ENCODE results near the gene CELA1.

The CELA1 gene

DNA sequence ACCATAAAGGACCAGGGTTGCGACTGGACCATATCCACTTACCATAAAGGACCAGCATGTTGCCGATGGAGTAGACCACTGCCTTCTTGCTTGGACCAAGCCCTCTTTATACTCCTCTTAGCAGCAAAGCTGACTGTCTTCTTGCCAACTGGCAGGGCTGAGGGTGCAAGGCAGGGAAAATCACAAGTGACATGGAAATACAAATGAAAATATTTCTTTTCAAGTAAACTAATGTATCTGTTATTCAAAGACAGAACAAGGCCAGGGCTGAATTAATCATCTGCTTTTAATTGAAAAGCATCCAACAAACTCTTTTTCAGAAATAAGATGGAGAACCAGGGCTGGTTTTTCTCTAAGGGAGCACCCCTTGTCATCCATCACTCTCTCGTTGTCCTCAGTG, at the start of gene CELA1:
CELA1 (minus strand) TSS at position 99 of the 400 bp plus-strand sequence; CDS start at position 58, 41 bp downstream.
- DNase-seq = no peak

DNA sequence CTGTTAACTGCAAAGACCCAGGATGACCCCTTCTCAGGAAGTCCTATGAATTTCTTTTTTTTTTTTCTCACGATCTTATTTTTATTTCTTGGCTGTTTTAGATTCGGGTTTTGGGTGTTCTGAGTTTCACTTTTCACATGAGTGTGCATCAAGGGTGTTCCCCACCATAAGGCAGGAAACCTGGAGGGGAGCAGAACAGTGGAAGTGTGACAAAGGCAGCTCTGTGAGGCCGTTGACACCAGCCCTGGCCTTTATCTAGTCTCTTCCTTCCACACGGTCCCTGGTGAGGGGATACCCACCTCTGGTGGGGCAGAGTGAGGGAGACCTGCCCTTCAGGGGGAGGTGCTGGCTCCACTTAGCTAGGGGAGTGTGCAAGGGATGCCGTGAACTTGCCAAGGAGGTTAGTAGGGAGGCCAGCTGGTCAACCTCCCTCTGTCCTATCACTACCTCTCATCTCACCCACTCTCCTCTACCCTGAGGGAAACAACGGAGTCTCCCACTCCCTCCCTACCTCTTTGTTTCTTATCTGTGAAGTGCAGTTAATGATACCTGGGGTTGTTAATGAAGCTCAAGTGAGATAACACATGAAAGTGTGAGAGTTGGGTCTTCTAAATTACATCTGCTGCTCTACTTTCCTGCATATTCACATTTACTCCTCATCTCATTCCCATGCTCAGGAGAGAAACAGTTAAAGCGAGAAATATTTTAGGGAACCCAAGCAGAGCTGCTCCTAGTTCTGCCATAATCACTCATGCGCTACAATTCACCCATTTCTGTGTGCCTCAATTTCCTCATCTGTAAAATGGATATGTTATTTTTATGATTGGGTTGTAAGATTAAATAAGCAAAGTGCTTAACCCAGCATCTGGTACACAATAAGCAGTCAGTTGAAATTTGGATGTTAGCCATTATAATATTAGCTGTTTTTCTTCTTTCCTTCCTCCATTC, 49.1 kb upstream of the CELA1 start:
- peak; percentile 48 to 52 for DNase-seq

DNA sequence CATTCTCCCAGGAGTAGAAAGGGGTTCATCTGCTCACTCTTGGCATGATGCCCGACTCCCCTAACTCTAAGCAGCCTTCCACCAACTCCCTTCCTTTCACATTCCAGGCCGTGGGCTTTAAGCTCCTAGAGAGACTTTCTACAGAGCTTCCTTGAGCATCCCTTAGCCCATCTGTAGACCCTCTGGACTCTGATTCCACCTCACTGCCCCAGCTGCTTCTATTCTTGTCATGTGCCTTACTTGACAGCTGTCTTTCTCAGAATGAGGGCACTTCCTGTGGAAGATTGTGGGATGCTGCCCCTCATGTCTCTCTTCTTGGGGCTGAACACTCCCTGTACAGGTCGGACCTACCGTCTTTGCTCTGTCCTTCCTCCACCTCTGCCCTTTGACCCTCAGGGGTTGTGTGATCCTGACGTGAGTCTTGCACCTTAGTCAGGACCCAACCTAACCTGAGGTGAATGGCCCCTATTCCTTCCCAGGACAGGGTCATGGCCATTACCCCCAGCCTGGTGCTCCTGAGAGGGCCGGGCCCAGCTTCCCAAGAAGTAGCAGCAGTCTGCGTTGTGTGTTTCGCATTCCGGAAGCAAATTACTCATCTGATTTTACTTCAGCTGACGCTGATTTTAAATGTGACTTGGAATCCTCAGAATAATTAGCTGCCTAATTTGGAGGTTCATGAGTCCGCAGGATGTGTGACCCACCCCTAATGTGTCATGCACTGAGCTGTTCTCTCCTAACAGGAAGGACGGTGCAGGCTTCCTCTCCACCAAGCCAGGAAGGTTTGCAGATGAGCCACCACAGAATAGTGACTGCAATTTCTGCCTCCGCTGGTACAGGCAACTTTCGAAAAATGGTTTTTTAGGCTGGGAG, 47.4 kb upstream of the CELA1 start:
- DNase-seq = peak; percentile 58 to 65

DNA sequence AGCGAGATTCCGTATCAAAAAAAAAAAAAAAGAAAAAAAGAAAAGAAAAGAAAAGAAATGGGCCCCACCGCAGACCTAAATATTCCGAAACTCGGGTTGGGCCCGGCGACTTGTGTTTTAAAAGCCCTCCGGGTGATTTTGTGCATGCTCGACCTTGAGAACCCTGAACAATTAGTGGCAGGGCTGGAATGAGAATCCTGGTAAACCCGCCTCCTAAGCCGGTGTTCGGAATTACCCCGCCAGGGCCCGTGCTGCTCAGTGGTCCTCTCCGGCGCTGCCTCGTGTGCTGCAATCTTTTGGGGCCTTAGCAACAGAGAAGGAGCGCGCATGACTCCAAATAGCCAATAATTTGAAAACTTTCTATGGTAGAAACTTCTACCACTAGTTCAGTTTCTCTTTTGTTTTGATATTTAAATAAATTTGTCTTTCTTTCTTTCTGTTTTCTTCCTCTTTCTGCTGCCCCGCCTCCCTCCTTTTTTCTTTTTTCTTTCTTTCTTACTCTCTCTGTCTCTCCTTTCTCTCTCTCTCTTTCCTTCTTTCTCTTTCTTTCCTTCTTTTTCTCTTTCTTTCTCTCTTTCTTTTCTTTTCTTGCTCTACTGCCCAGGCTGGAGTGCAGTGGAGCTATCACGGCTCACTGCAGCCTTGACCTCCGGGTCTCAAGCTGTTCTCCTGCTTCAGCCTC, 46.2 kb upstream of the CELA1 start:
- DNase-seq = peak; percentile 40 to 52

DNA sequence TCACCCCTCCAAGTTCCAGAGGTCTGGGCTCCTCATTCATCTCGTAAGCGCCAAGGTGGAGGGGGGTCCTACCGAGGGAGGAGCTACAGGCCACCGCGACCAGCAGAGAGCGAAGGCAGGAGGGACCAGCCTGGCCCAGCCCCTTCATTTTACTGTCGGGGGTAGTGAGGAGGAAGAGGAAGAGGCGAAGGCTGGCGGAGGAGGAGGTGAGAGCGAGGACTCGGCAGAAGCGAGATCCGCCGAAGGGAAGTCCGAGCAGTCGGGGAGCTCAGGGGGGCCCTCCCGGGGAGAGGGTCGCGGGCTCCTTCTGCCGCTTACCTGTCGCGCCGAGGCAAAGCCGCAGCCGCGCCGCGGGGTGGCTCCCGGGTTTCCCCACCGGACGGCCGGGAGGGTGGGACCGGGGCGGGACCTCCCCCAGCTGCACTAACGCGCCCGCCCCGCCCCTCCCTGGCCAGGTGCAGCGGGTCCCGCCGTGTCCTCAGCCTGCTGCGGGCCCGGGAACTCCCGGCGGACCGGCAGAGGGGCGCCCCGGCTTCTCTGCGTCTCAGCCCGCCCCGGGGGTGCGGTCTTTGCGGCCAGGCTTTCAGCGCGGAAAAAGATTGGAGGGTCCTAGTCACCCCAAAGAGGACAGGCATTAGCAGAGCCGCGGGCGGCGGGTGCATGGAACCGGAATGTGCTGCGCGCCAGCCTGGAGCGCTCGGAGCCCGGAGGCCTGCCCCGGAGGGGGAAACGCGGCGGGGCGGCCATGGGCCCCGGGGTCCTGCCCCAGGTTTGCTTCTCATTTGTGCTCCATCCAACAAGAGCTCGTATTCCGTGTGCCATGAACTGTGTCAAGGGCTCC, 45.0 kb upstream of the CELA1 start, which contains the start of gene GALNT6:
GALNT6 (minus strand) TSS at position 124 of the 841 bp plus-strand sequence. CDS start 11,625 bp downstream, outside the sequence.
- DNase-seq = peak; percentile 76 to 82

DNA sequence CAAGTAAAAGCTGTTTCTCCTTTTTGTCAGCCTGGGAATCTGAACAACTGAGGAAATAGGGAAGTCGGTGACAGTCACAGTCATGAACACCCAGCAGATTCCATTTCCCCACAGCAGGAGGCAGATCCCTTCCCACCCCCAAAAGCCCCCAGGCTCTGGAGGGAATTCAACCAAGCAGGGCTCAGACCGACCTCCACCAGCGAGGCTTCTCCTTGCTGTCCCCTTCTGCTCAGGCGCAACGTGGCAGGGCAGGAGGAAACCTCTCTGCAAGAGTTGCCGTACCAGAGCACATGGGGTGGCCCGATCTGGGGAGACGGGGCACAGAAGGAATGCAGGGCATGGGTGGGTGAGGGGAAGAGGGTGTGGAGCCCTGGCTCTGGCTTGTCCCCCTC, 44.4 kb upstream of the CELA1 start:
- peak; percentile 47 to 56 for DNase-seq

DNA sequence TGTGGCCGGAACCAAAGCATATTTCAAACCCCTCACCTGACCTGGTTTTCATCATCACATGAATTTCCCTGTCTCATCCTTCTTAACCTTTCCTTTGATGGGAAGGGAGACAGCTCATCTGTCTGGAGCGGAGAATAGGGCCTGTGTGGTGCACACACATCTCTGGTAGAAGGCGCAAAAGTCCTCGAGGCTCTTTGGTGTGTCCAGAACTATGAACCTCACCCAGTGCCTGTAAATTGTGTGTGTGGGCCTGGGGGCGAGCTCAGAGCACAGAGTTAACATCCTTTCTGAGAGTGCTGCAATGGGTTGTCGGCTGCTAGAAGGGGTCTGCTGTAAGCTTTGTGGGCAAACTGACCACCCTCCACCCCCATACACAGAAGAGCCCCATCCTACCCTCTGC, 44.0 kb upstream of the CELA1 start:
- DNase-seq = no peak

DNA sequence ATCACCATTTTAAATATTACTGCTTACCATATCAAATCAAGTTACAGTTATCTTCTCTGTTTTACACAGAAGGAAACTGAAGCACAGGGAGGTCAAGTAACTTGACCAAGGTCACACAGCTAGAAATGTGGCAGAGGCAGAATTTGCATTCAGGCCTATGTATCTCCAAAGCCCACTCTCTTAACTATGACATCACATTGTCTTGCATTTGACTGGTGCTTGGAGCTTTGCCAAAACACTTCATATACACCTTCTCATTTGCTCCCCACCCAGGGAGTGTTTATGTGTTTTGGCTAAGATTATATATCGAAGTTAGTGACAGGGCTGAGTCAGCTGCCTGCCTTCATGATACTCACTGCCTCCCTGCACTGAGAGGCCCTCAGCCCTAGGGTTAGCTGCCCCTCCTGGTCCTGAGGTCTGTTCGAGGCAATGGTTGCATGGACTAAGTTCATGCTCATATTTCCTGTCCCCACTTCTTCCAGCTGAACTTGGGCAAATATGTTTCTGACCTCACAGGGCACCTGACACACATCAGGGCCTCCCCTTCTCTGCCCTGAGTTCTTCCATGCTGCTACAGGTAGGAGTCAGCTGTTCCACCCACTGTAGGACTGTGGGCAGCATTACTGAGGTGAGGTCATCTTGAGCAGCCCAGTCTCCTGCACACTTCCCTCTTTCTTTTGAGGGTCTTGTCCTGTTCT, 43.0 kb upstream of the CELA1 start:
- DNase-seq = peak; percentile 37 to 43

DNA sequence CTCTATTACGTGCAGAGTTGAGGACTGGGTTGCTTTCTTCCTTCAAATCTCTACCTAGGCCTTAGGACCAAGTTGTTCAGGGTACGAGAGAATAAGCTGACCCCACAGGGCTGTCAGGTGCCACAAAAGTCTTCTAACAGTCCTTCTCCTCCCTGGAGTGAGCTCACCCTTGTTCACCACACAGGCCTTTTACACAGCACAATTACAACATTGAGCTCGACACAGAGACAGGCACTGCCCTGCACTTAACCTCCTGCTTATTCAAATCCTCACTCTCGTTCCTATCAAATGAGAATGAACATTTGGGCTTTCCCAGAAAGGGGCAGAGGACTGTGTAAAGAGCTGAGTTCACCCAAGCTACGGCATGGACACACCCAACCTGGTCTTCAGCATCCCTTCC, 42.4 kb upstream of the CELA1 start:
- DNase-seq = no peak

DNA sequence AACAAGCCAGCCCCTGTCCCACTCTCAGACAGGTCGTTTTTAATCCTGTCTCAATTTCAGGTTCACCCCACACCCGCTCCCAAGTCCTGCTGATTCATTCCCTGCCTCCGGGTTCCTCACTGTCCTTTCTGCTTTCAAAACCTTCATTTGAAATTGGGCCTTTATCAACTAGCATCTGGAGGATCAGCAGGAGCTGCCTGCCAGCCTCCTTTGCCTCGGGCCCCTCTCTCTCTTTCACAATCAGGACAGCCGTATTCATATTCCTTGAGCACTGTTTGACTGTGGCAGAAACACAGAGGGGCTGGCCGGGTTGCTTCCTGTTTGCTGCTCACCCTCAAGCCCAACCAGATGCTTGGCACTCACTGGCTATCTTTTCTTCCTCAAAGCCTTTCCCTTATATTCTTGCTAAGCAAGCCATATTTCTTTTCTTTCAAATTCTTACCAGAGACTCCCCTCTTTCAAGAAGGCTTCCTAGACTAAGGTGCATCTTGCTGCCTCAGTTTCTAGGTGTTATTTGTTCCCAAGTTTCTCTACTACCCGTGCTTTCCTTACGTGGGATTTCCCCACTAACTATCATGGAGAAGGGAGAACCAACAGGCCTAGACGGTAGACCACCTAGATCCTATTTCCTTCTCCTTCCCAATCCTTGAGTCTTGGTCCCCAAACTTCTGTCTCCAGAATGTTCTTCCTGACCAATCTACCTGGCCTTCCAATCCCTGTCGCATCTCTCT, 41.8 kb upstream of the CELA1 start:
- no peak for DNase-seq

DNA sequence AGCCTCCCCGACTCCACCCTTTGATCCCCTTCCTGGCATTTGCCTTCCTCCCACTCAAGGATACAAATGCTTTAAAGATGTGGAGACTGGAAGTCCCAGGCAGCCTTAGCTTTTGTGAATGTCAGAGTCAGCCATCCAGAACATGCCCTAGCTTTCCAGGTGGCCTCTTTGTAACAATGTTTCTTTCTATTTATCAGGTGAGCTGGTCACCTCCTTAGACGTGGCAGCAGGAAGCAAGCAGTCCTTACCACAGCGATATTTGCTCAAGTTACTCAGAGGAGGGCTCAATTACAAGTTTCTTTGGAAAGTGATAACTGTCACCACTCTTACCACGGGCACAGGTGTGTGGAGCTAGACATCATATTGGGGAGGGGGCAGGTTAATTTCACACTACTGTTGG, 39.9 kb upstream of the CELA1 start:
- DNase-seq = no peak

DNA sequence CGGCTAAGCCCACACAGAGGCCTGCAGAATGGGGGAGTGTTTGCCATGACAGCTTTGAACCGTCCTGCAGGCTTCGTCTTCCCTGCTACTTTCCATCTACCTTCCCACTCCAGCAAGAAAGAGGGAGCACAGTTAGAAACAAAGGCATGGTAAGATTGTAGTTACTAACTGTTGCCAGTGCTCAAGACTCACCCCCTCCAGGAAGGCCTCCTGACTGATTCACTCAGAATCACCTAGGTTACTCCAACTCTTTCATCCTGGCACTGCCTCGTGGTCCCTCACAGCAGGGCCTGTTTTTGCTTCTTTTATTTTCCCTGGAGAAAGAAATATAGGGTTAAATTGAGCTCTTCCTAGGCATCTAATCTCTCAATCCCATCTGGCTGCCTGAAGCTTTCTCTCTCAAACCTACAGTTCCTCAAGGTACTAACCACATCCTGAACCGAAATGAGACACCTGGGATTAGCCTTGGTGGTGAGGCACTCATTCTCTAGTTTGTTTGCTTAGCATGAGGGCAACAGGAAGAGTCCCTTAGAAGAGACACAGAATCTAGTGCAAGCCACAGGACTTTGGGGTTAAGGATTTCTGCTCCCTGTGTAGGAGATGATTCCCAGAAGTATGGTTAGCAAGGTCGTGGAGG, 36.9 kb upstream of the CELA1 start:
- no peak for DNase-seq

DNA sequence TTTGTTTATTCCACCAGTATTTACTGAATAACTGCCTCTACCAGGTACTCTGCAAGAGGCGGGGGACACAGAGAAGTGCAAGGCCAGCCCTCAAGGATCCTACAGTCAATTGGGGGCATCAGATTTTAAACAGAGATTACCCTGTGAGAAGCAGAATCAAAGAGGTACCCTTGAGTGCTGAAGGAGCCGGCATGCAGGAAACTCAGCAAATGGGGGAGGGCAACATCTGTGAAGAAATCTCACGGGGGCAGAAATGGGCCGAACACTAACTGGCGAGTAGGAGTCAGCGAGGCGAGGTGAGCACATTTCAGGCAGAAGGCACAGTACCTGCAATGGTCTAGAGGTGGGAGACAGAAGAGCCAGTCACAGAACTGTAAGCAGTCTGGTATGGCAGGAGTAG, 35.7 kb upstream of the CELA1 start:
- no peak for DNase-seq

DNA sequence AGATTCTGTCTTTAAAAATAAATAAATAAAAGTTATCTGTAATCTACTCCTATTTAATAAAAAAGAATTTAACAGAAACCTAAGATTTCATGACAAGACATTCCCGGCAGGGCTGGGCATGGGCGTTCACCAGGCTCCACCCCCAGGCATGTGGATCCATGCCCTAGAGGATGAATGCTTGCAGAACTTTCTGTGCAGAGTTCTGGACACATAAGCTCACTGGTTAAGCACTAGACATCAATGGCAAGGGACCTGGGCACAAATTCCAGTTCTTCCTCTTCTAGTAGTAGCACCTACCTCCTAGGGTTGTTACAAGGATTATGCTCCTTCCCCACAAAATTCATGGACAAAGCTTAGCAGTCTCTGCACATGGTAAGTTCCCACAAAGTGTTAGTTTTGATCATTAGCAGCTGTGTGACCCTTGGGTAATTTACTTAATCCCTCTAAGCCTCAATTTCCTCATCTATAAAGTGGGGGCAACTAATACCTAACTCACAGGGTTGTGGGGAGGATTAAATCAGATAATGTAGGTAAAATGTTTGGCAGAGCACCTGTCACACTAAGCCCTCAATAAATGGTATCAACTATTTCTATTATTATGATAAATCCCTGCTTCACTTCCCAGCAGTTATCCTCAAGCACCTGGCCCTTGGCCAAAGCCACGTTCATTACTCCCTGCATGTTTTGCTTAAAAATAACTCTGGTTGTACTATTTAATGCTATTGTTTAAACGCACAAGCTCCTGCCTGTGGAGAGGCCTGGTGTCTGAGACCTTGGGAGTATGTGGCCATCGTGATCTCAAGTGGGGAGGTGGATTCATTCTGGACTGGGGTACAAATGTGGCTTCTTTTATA, 35.0 kb upstream of the CELA1 start:
- no peak for DNase-seq

DNA sequence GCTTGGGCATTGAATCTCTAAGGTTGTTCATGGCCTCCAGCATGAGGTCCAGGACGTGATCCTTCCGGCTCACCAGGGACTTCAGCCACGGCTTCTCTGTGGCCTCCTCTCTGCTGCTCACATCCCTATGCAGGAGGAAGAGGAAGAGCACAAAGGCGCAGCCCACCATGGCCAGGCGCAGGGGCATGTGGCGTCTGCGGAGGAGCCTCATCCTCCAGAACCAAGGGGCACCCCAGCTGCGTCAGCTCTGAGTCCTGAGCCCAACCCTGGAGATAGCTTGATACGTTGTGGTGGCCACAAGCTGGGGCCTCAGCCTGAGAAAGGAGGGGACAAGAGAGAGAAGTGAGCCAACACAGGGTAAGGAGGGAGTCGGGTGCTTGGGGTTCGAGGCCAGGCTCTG, 33.1 kb upstream of the CELA1 start:
- DNase-seq = no peak

DNA sequence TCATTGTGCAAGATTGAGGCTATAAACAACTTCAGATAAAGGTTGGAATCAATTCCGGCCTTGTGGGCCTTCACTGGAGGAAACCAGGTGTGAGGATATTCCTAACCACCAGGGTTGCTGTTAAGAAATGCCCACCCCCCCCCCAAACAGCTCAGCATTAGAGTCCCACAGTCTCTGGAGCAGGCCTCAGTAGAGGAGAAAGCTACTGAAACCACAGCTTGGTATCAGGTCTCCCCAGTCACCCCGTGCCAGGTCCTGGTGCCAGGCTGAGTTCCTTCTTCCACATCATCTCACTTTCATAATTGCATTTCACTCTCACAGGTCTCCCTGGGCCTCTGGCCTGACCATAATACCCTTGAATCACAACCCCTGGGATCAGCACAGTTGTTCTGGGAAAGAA, 32.3 kb upstream of the CELA1 start:
- DNase-seq = no peak

DNA sequence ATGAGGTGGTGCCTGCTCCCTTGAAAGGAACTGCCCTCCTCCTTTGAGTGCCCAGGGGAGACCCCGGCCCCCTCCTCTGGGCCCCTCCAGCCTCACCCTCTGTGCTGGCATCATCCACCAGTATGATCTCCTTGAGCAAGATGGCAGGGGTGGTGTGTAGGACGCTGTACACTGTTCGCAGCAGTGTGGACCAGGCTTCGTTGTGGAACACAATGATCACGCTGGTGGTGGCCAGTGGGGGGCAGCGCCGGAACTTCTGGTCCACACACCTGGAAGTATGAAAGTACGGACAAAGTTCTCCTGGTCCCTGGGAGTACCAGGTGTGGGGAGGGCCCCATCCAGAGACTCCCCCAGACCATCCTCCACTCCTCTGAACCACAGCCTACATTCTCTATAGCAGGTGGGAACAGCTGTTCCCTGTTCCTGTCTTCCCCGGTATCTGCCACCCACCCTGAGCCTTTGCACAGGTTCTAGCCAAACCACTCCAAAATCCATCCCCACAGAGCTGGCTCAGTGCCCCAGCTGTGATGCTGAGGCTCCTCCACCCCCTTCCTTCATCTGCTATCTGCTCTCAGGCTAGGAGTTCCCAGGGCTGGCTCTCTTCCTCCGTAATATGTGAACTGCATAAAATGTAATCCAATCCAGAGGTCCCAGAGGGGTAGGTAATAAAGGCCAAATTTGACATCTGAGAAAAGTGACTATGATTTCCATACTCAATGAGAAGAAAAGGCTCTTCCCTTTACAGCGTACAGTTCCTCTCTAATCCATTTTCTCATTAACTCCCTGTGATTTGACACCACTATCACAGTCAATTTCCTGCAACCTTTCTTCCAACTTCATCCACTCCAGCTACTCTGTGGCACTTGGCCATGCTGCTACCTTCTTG, 30.9 kb upstream of the CELA1 start:
- no peak for DNase-seq

DNA sequence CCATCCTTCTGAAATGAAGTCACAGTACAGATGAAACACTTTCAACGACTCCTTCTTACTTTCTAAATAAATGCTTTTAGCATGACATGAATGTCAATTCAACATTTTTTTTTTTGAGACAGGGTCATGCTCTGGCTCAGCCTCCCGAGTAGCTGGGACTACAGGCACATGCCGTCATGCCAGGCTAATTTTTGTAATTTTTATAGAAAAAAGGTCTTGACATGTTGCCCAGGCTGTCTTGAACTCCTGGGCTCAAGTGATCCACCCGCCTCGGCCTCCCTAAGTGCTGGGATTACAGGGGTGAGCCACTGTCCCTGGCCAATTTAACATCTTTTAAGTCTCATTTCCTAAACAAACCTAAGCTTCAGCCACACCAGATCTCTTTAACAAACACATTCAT, 28.4 kb upstream of the CELA1 start:
- DNase-seq = no peak

Data from activated T-cell treated with anti-CD3 and anti-CD28 coated beads, Interleukin-2, amount 50 U/mL, for 48 hours (primary cell).